Lung (tissue), 12 donors: ENCODE results near the gene CCDC15. TPM values are rescaled to one million over a fixed set of nuclear protein-coding genes. Genes with fewer than 3 reads are reported as not detected.

Source experiments
- ATAC-seq: fragments of 200-7000 bp; cut with Tn5 transposase; one replicate; pipeline ENCODE4 v1.9.1; 2020; ENCODE audit warnings: moderate number of reproducible peaks; ENCODE audit not compliant: insufficient read depth, low FRiP score
- DNase-seq, 3 donors: peaks; one replicate each; pipeline ENCODE4 v3.0.0-alpha.2; 2013 to 2017
- H3K27ac ChIP-seq, 2 donors: one replicate each; pipeline ENCODE4 v1.5.1; 2013; ENCODE audit warnings: mild to moderate bottlenecking in 2 of 2, moderate library complexity in 2 of 2, control low read depth in 1 of 2, inconsistent platforms in 1 of 2, low read depth in 1 of 2, low read length in 1 of 2
- H3K27me3 ChIP-seq, 3 donors: one replicate each; pipeline ENCODE4 v1.5.1; 2013; ENCODE audit warnings: low read length in 2 of 3; ENCODE audit not compliant: control insufficient read depth in 3 of 3, insufficient read depth in 3 of 3
- H3K36me3 ChIP-seq, 4 donors: one replicate each; pipeline ENCODE4 v1.5.1; 2013; ENCODE audit warnings: low read length in 4 of 4, mild to moderate bottlenecking in 1 of 4, moderate library complexity in 1 of 4; ENCODE audit not compliant: control insufficient read depth in 4 of 4, insufficient read depth in 4 of 4
- H3K4me1 ChIP-seq, 5 donors: one replicate each; pipeline ENCODE4 v1.5.1; 2013; ENCODE audit warnings: low read length in 5 of 5, mild to moderate bottlenecking in 2 of 5, moderate library complexity in 1 of 5; ENCODE audit not compliant: control insufficient read depth in 5 of 5, insufficient read depth in 5 of 5
- H3K4me3 ChIP-seq: one replicate; pipeline ENCODE4 v1.5.1; 2013; ENCODE audit warnings: mild to moderate bottlenecking, control low read depth, moderate library complexity
- H3K9ac ChIP-seq, 2 donors: one replicate each; pipeline ENCODE4 v1.5.1; 2013; ENCODE audit warnings: low read length in 2 of 2, control low read depth in 1 of 2; ENCODE audit not compliant: insufficient read depth in 1 of 2
- H3K9me3 ChIP-seq, 4 donors: one replicate each; pipeline ENCODE4 v1.5.1; 2013; ENCODE audit warnings: low read length in 3 of 4, mild to moderate bottlenecking in 1 of 4, moderate library complexity in 1 of 4; ENCODE audit not compliant: control insufficient read depth in 4 of 4, insufficient read depth in 3 of 4
- CTCF ChIP-seq: IDR thresholded peaks from 2 replicates; pipeline ENCODE4 v1.5.1; 2012; ENCODE audit warnings: mild to moderate bottlenecking; ENCODE audit errors: control extremely low read depth, extremely low read depth
- WGBS, 2 donors: extraction: QIAGEN DNeasy Blood & Tissue Kit; methylation state at CpG; one replicate each; pipeline ENCODE4 v1.1.7; 2013; 5-methylcytosine and 5-hydroxymethylcytosine counted together
- polyA plus RNA-seq, 2 donors: library from polyadenylated mRNA; stranded (reverse); fragments of 200-250 nt; gene quantifications; one replicate each; pipeline ENCODE4 v1.2.1, GENCODE V29; 2013
- total RNA-seq, 2 donors: library from RNA; depleted of rRNA in 1 of 2; stranded (reverse); fragments of >200 nt in 1 of 2; gene quantifications; one replicate each; pipeline ENCODE4 v1.2.1, GENCODE V29; 2014 to 2021
- donor health status: control.
- donor health status: control.
- donor health status: Bipolar disorder and iron deficiency.
- donor health status: healthy.
- donor health status: DM: yes; HTN: yes; CAD: no.

CCDC15 gene
- total and polyA plus RNA-seq, 4 donors: 0.65 to 5.1 (median 1.1) TPM

- WGBS, 2 donors: 63% methylated on average over 5 of the region's 5 CpGs
- Histone ChIP-seq H3K4me1 (peaks cover 0 to 5% (median 0%) of the 10 kb centered on the region in 5 donors), H3K27me3 (no peaks in the 10 kb centered on the region), H3K27ac (no peak overlapping the region), H3K9ac (no peak overlapping the region), H3K36me3 (no peaks in the 10 kb centered on the region), H3K9me3 (no peaks in the 10 kb centered on the region), H3K4me3 (no peak overlapping the region)
- ATAC-seq (no peak), DNase-seq (no peak)
- TF ChIP-seq CTCF: no peak
These were observed 10.8 kb upstream of the CCDC15 start for GRCh38 chr11:124943254-124943616.

GRCh38 chr11:124943741-124944140, 10.3 kb upstream of the CCDC15 start:
- DNase-seq (no peak), ATAC-seq (no peak)
- Histone ChIP-seq H3K4me3 (no peak overlapping the region), H3K9ac (no peak overlapping the region), H3K9me3 (no peaks in the 10 kb centered on the region), H3K36me3 (no peaks in the 10 kb centered on the region), H3K27me3 (no peaks in the 10 kb centered on the region), H3K27ac (no peak overlapping the region), H3K4me1 (peaks cover 0 to 5% (median 0%) of the 10 kb centered on the region in 5 donors)
- WGBS, 2 donors: 13 to 52% methylated on average over 1 of the region's 1 CpG
- TF ChIP-seq CTCF: no peak

GRCh38 chr11:124944565-124944964, 9.4 kb upstream of the CCDC15 start:
- Histone ChIP-seq H3K27ac (no peak overlapping the region), H3K4me1 (peaks cover 0 to 5% (median 0%) of the 10 kb centered on the region in 5 donors), H3K4me3 (no peak overlapping the region), H3K36me3 (no peaks in the 10 kb centered on the region), H3K9ac (no peak overlapping the region), H3K27me3 (no peaks in the 10 kb centered on the region), H3K9me3 (no peaks in the 10 kb centered on the region)
- 88% methylated on average over 3 of the region's 3 CpGs for WGBS, 2 donors
- no peak for DNase-seq
- ATAC-seq: no peak
- no peak for TF ChIP-seq CTCF

GRCh38 chr11:124945826-124946225, 8.2 kb upstream of the CCDC15 start:
- ATAC-seq: no peak
- WGBS, 2 donors: 72 to 81% methylated on average over 6 of the region's 6 CpGs
- Histone ChIP-seq H3K36me3 (no peaks in the 10 kb centered on the region), H3K27me3 (no peaks in the 10 kb centered on the region), H3K27ac (no peak overlapping the region), H3K9me3 (no peaks in the 10 kb centered on the region), H3K4me3 (no peak overlapping the region), H3K4me1 (peaks cover 0 to 5% (median 0%) of the 10 kb centered on the region in 5 donors), H3K9ac (no peak overlapping the region)
- DNase-seq: no peak
- TF ChIP-seq CTCF: no peak
